Renal pelvis (tissue), 4 donors: ENCODE data around the gene RBFOX2. TPM values are rescaled to one million over a fixed set of nuclear protein-coding genes. Genes with fewer than 3 reads are reported as not detected.
"Not testable (repeated sequence)": the region's sequence is repeated elsewhere in the genome, so short reads cannot be mapped to it uniquely, and the experiment has no call there.

Experiments
- DNase-seq: peaks from one replicate; pipeline ENCODE4 v3.0.0-alpha.2; 2013
- polyA plus RNA-seq, 3 donors: library from polyadenylated mRNA; unstranded; fragments of 120-200 nt; gene quantifications; one replicate each; pipeline ENCODE4 v1.2.1, GENCODE V29; 2013; ENCODE audit not compliant: insufficient read length in 3 of 3

RBFOX2 gene
- polyA plus RNA-seq, 3 donors: 121 to 126 (median 125) TPM

DNA sequence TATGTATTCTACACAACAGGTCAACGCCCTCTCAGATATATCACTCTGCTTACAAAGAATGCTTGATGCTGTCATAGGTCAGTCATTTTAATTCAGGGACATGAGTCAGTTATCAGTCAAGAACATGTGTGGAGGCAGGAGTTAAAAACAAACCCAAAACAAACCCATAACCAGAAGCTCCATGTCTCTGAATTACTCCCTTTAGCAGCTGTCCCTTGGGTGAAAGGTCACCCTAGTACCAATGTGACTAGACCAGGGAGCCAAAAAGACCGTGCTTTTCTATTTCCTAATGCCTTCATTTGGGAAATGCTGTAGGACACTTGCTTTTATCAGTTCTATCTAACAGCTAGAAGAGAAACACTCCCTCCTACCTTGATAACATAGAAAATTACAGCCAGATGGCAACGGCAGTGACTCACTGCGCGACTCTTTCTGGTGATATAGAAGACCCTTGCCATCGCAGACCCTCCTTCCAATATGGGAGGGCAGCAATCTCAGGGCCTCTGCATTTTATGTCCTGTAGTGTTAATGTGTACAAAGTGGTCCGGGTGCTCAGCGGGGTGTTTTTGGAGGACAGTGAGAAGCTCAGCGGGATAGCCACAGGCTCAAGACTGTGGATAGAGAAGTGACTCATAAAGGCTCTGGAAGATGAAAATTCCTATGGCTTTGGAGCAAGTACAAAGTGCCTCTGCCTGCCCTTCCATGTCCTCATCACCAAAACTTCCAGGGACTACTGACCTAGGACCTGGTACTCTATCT, 286.1 kb downstream of the RBFOX2 start:
- DNase-seq: no peak

DNA sequence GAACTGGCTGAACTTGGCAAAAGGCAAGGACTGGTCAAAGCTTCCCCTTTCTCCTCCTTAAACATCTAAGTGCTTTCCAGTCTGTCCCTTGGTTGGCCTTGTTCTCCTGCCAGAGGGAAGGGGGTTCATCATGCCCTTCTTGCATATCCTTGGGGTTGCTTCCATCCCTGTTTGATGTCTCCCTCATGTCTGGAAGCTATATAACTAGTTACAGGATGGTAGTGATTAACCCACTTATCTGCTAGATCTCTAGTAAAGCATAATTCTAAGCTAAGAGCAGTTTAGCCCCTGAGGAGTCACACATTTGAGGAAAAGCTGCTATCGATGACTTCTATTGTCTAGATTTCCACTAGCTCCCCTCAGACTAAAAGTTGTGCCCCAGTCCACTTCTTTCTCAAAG, 288.0 kb downstream of the RBFOX2 start:
- DNase-seq: no peak

DNA sequence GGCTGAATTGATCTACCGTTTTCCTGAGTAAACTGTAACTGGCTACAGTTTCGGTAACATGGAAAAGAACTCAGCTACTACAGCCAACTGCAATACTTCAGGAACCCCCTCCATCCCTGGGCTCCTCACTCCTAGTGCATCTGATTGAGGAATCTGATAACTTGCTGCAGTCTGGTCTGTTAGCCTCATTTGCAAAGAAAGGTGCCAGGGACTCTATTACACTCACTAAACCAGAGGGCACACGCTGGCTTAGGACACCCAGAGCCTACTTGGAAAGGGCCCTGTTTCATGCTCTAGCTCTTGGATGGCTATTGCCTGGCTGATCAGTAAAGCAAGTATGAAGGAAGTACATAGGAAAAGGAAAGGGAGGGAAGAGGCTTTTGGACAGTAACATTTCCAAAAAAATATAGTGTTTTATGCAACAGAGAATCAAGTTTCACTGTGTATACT, 288.7 kb downstream of the RBFOX2 start:
- DNase-seq: no peak

DNA sequence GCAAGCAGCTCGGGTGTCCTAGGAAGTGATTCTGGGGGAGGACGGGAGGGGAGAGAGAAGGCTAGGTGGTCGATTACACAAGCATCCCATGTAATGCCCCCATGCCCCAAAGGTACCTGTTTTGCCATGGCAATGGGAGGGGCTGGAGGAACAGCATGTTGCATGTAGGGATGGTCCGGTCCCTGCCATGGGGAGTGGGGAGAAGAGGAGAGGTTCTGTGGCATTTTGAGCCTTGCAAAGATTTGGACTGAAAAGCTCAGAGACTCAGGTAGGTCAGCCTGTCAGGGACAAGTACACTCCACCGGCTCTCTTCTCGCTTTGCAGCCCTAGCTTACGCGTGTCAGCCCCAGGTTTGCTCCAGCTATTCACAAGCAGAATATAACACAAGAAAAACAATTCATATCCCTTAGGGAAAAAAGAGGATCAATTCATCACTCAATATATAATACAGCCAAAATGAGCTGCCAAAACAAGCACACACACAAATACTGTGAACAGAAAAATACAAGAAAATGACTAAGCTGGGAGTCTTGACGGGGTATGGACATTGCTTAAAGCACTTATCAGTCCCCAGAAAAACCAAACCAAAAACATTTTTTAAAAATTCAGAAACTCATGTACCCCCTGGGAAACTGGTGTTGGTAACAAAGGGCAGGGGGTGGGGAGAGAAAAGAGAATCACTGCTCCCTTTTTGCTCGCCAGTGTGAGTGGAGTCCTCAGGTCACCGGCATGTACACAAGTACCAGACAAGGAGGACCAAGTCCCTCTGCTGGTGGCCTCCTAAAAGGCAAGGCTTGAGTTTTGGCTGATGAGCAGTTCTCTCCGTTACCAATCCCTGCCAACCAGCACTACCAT, 289.3 kb downstream of the RBFOX2 start:
- no peak for DNase-seq

DNA sequence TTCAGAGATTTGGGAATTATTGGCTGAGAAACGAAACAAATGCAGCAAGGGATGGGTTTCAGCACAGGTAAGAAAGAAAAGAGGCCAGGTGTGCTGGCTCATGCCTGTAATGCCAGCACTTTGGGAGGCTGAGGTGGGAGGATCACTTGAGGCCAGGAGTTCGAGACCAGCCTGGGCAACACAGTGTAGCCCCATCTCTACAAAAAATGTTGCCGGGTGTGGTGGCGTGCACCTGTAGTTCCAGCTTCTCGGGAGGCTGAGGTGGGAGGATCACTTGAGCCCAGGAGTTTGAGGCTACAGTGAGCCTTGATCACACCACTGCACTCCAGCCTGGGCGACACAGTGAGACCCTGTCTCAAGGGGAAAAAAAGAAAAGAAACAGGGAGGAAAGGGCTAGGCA, 290.7 kb downstream of the RBFOX2 start:
- not testable (repeated sequence) for DNase-seq

DNA sequence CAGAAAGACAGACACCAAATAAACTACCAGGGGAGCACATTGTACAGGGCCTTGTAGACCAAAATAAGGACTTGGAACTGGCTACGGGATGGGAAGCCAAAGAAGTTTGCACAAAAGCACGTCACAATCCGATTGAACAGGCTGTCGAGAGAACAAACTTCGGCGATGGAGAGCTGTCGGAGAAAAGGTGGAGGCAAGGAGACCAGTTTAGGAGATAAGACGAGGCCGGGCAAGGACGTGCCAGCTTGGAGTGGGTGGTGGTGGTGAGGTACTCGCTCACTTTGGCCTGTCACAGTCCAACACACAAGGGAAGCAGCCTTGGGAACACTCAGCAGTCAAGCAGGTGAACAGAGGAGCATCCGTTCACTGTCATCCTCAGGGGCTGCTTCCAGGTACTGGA, 291.9 kb downstream of the RBFOX2 start:
- DNase-seq: no peak

GRCh38 chr22:35736166-35736565, 292.5 kb downstream of the RBFOX2 start:
- DNase-seq: no peak

- DNase-seq: no peak
Measured at GRCh38 chr22:35735542-35735941, 293.1 kb downstream of the RBFOX2 start.

GRCh38 chr22:35734517-35734827, 294.2 kb downstream of the RBFOX2 start:
- DNase-seq: no peak

- DNase-seq: no peak
Measured at GRCh38 chr22:35733791-35734516, 294.7 kb downstream of the RBFOX2 start.

- DNase-seq: no peak
Measured at GRCh38 chr22:35733036-35733435, 295.6 kb downstream of the RBFOX2 start.

GRCh38 chr22:35732116-35732515, 296.5 kb downstream of the RBFOX2 start:
- no peak for DNase-seq

DNA sequence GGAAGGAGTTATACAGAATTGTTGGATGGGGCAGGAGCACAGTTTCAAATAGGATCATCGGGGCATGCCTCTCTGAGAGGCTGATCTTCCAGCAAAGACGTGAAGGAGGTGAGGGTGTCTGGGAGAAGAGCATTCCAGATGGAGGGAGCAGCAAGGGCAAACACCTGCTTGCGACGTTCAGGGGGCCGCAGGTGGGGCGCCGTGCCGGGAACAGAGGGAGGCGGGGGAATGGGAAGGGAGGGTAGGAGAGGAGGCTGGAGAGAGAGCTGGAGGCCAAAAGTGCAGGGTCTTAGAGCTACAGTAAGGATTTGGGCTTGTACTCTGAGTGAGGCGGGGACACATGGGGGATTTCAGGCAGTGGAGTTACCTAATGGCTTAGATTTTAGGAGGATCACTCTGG, 297.3 kb downstream of the RBFOX2 start:
- no peak for DNase-seq

- no peak for DNase-seq
Measured at GRCh38 chr22:35729309-35729698, 299.3 kb downstream of the RBFOX2 start.

GRCh38 chr22:35728639-35729308, 299.9 kb downstream of the RBFOX2 start:
- no peak for DNase-seq

GRCh38 chr22:35727436-35727835, 301.2 kb downstream of the RBFOX2 start:
- DNase-seq: no peak

GRCh38 chr22:35726933-35727332, 301.7 kb downstream of the RBFOX2 start:
- DNase-seq: no peak

- no peak for DNase-seq
Measured at GRCh38 chr22:35726398-35726797, 302.2 kb downstream of the RBFOX2 start.

- no peak for DNase-seq
Measured at GRCh38 chr22:35725521-35725920, 303.1 kb downstream of the RBFOX2 start.

- DNase-seq: no peak
Measured at GRCh38 chr22:35721960-35722359, 306.7 kb downstream of the RBFOX2 start.

GRCh38 chr22:35719212-35719875, 309.3 kb downstream of the RBFOX2 start:
- DNase-seq: no peak

DNA sequence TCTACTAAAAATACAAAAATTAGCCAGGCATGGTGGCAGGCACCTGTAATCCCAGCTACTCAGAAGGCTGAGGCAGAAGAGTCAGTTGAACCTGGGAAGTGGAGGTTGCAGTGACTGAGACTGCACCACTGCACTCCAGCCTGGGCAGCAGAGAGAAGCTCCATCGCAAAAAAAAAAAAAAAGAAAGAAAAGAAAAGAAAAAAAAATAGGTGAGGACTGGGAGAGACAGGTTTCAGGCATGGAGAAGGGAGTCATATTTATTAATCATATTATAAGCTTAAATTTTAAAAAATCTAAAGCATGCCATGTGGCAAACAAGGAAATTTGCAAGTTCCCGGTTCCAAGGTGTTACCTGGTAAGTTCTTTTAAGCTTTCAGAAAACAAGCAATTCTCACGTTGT, 311.1 kb downstream of the RBFOX2 start, which contains the start of gene APOL5:
APOL5 (plus strand) TSS at position 301 of the 400 bp plus-strand sequence; CDS start at position 301, 0 bp downstream.
- no peak for DNase-seq
